Heart left ventricle (tissue), 16 donors: Measurements from ENCODE around the gene ESYT2. TPM values are rescaled to one million over a fixed set of nuclear protein-coding genes. Genes with fewer than 3 reads are reported as not detected.

ENCODE experiments used
- ATAC-seq, 4 donors: fragments of 200-7000 bp; cut with Tn5 transposase; one replicate each; pipeline ENCODE4 v1.9.1; 2020 to 2022; ENCODE audit warnings: moderate library complexity in 4 of 4, mild to moderate bottlenecking in 3 of 4, moderate number of reproducible peaks in 1 of 4
- DNase-seq, 5 donors: peaks; one replicate each; pipeline ENCODE4 v3.0.0-alpha.2; 2020
- H3K27ac ChIP-seq, 12 donors: fragments of 200-600 bp; sonication (generic) in 4 of 12; one replicate each; pipeline versions ENCODE4 v1.5.0 to v1.8.0; 2016 to 2022; ENCODE audit warnings: mild to moderate bottlenecking in 2 of 12
- H3K27me3 ChIP-seq, 9 donors: fragments of 200-600 bp; sonication (generic) in 2 of 9; one replicate each; pipeline versions ENCODE4 v1.5.1 to v1.8.0; 2016 to 2022; ENCODE audit warnings: mild to moderate bottlenecking in 3 of 9
- H3K36me3 ChIP-seq, 9 donors: fragments of 200-600 bp; sonication (generic) in 2 of 9; one replicate each; pipeline versions ENCODE4 v1.5.0 to v1.8.0; 2018 to 2022; ENCODE audit warnings: mild to moderate bottlenecking in 2 of 9
- H3K4me1 ChIP-seq, 12 donors: fragments of 200-600 bp; sonication (generic) in 4 of 12; one replicate each; pipeline versions ENCODE4 v1.5.0 to v1.8.0; 2016 to 2022; ENCODE audit warnings: mild to moderate bottlenecking in 3 of 12
- H3K4me3 ChIP-seq, 12 donors: fragments of 200-600 bp; sonication (generic) in 4 of 12; one replicate each; pipeline versions ENCODE4 v1.5.0 to v1.8.0; 2017 to 2022; ENCODE audit warnings: mild to moderate bottlenecking in 9 of 12, moderate library complexity in 4 of 12
- H3K9me3 ChIP-seq, 12 donors: fragments of 200-600 bp; sonication (generic) in 4 of 12; one replicate each; pipeline versions ENCODE4 v1.5.0 to v1.8.0; 2016 to 2022; ENCODE audit warnings: mild to moderate bottlenecking in 1 of 12
- POLR2A ChIP-seq, 2 donors: fragments of 450-650 bp; IDR thresholded peaks; one replicate each; pipeline ENCODE4 v1.6.1; 2017; ENCODE audit warnings: antibody characterized with exemption in 2 of 2, mild to moderate bottlenecking in 2 of 2, moderate library complexity in 2 of 2
- WGBS, 4 donors: extraction: QIAGEN DNeasy Blood & Tissue Kit in 2 of 4; methylation state at CpG; one replicate each; pipeline versions ENCODE4 v1.1.5 to v1.1.7; 2013 to 2018; 5-methylcytosine and 5-hydroxymethylcytosine counted together
- intact Hi-C, 10 donors: fragments of 100-400 bp; cut with DNase I; formaldehyde crosslinking; loops; one replicate each; pipeline versions ENCODE4 v1.11.1 to v1.14.2; 2022
- polyA plus RNA-seq, 2 donors: library from polyadenylated mRNA; stranded (reverse); fragments of 200-250 nt; gene quantifications; one replicate each; pipeline ENCODE4 v1.2.3, GENCODE V29; 2013
- total RNA-seq, 9 donors: library from RNA; depleted of rRNA in 2 of 9; stranded (reverse); fragments of >200 nt in 2 of 9; fragmentation: NEBNext Ultra II Directional in 3 of 9; extraction: Animal tissue kit (Norgen Biotek cat#: 25700) in 3 of 9; gene quantifications; one replicate each; pipeline versions ENCODE4 v1.1.0 to v1.2.4, GENCODE V29; 2016 to 2023
- TF ChIP-seq, protein P1 (sequence below), 12 donors: fragments of 200-600 bp; sonication (generic) in 4 of 12; IDR thresholded peaks; one replicate each; pipeline versions ENCODE4 v1.5.0 to v1.8.0; 2018 to 2022; ENCODE audit warnings: antibody characterized with exemption in 12 of 12, mild to moderate bottlenecking in 5 of 12
- donor health status: ischemic (EF 13 %, LVEDD 7.1; RV severe dilation, severe dysfunction).
- donor health status: healthy with polysubstance abuse.
- donor health status: DM: no; HTN: yes; CAD: no.
- donor health status: DM: no; HTN: no; CAD: no.
- donor health status: ischemic (EF 25% LVEDD 6.9; RV normal size, moderate dysfunction).
- donor health status: ischemic (EF 25% LVEDD 5.7; RV mildly dilated, moderate dysfunction).
- donor health status: healthy.
- donor health status: DM: yes; HTN: yes; CAD: no.
- donor health status: ischemic (EF 35%, LVEDD 5.7; RV mildly dilated, moderate dysfunction).
- donor health status: nonischemic (EF 11% LVEDD 7.7; RV severe dilation, severe dysfunction).
- donor health status: DM: yes; HTN: yes; CAD: no.
- donor health status: PGD.
- donor health status: ischemic (EF 29% LVEDD 5.4; RV normal size, mild dysfunction).
- donor health status: nonischemic (EF 23%, LVEDD 6.1; RV moderate dilation, normal function).

Gene ESYT2
- total and polyA plus RNA-seq, 11 donors = 16.2 to 91.8 (median 49.8) TPM

- no peaks in the 10 kb centered on the region for H3K9me3 ChIP-seq
- peak in 2 of 5 donors; percentile 39 to 50 for DNase-seq
- intact Hi-C loops = loop anchor here in 3 of 10 donors (5.0 kb wide), 5 partner anchors 33 to 108 kb away; partner anchors contain the start of gene DYNC2I1 (in 1 of the 3)
- WGBS, 4 donors = 21 to 37% (median 25%) methylated on average over 7 of the region's 7 CpGs
- no peak for ATAC-seq
- TF ChIP-seq POLR2A (IDR thresholded peaks at IDR 0.05) = no peak
- TF ChIP-seq, protein P1, sequence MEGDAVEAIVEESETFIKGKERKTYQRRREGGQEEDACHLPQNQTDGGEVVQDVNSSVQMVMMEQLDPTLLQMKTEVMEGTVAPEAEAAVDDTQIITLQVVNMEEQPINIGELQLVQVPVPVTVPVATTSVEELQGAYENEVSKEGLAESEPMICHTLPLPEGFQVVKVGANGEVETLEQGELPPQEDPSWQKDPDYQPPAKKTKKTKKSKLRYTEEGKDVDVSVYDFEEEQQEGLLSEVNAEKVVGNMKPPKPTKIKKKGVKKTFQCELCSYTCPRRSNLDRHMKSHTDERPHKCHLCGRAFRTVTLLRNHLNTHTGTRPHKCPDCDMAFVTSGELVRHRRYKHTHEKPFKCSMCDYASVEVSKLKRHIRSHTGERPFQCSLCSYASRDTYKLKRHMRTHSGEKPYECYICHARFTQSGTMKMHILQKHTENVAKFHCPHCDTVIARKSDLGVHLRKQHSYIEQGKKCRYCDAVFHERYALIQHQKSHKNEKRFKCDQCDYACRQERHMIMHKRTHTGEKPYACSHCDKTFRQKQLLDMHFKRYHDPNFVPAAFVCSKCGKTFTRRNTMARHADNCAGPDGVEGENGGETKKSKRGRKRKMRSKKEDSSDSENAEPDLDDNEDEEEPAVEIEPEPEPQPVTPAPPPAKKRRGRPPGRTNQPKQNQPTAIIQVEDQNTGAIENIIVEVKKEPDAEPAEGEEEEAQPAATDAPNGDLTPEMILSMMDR (IDR thresholded peaks at IDR 0.05) = no peak
- peak overlapping the region in 1 of 12 donors; percentile 4 for H3K4me3 ChIP-seq
- H3K27me3 ChIP-seq = no peaks in the 10 kb centered on the region
- H3K4me1 ChIP-seq = peaks cover 22 to 91% (median 72%) of the 10 kb centered on the region in 12 donors
- peaks cover 0 to under 1% (median 0%) of the 10 kb centered on the region in 9 donors for H3K36me3 ChIP-seq
- H3K27ac ChIP-seq = peak overlapping the region in 11 of 12 donors; percentile 86 to 97 (median 89)
Observed at GRCh38 chr7:158815083-158815799, 14.1 kb downstream of the ESYT2 start.

DNA sequence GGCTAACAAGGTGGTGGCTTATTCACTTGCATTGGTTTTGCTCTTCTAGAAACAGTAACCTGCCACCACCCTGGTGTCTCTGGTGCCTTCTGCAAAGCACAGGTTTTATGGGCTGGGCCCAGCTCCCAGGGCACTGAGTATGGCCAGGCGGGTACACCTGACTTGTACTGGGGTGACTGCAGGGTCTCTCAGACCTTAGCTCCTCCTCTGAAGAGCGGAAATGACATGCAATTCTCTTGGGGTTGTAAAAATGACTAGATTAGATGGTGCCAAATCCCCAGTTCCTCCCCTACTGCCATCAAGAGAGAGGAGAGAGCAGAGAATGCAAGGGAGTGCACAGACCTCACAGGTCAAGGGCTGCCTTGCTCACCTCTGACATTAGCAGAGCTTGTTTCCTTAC lies 14.7 kb downstream of the ESYT2 start:
- ATAC-seq (no peak), DNase-seq (no peak)
- intact Hi-C loops = loop anchor here in 3 of 10 donors (5.0 kb wide), 5 partner anchors 32 to 107 kb away; partner anchors contain the start of gene DYNC2I1 (in 1 of the 3)
- TF ChIP-seq, protein P1 (IDR thresholded peaks at IDR 0.05) = no peak
- Histone ChIP-seq H3K4me1 (peaks cover 21 to 89% (median 68%) of the 10 kb centered on the region in 12 donors), H3K9me3 (no peaks in the 10 kb centered on the region), H3K36me3 (peaks cover 0 to 6% (median 0%) of the 10 kb centered on the region in 9 donors), H3K27me3 (no peaks in the 10 kb centered on the region), H3K4me3 (no peak overlapping the region), H3K27ac (peak overlapping the region in 11 of 12 donors; percentile 86 to 97 (median 89))
- 70 to 79% (median 74%) methylated on average over 2 of the region's 2 CpGs for WGBS, 4 donors

DNA sequence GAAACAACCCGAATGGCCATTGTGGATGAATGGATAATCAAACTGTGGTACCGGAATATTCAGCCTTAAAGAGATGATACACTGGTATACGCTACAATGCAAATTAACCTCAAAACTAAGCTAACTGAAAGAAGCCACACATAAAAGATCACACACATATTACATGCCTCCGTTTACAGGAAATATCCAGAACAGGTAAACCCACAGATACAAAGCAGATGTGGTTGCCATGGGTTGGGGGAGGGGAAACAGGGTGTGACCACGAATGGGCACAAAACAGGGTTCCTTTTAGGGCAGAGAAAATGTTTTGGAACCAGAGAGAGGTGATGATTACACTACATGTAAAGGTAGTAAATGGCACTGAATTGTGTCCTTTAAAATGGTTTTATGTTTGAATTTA lies 16.6 kb downstream of the ESYT2 start:
- Histone ChIP-seq H3K4me1 (peaks cover 13 to 73% (median 48%) of the 10 kb centered on the region in 12 donors), H3K36me3 (peaks cover 0 to 16% (median 7%) of the 10 kb centered on the region in 9 donors), H3K27me3 (no peaks in the 10 kb centered on the region), H3K4me3 (no peak overlapping the region), H3K9me3 (no peaks in the 10 kb centered on the region), H3K27ac (peak overlapping the region in 5 of 12 donors; percentile 17 to 84 (median 65))
- DNase-seq (no peak), ATAC-seq (no peak)
- WGBS, 4 donors = 83 to 88% (median 86%) methylated on average over 5 of the region's 5 CpGs
- intact Hi-C loops = no loop called here
- TF ChIP-seq, protein P1 (IDR thresholded peaks at IDR 0.05) = no peak
- no peak for TF ChIP-seq POLR2A (IDR thresholded peaks at IDR 0.05)

- Histone ChIP-seq H3K4me3 (no peak overlapping the region), H3K36me3 (peaks cover 0 to 21% (median 9%) of the 10 kb centered on the region in 9 donors), H3K27me3 (no peaks in the 10 kb centered on the region), H3K4me1 (peaks cover 13 to 65% (median 41%) of the 10 kb centered on the region in 12 donors), H3K27ac (peak overlapping the region in 11 of 12 donors; percentile 15 to 84 (median 52)), H3K9me3 (no peaks in the 10 kb centered on the region)
- DNase-seq (peak in 1 of 5 donors; percentile 47), ATAC-seq (peak in 3 of 4 donors; percentile 41 to 73 (median 67))
- WGBS, 4 donors = 58 to 73% (median 66%) methylated on average over 5 of the region's 5 CpGs
- intact Hi-C loops = no loop called here
- TF ChIP-seq, protein P1 (IDR thresholded peaks at IDR 0.05) = no peak
- TF ChIP-seq POLR2A (IDR thresholded peaks at IDR 0.05) = no peak
Observed at GRCh38 chr7:158811894-158812293, 17.4 kb downstream of the ESYT2 start.
